Endothelial cell of umbilical vein (primary cell): ENCODE results near the gene IL36RN. TPM values are rescaled to one million over a fixed set of nuclear protein-coding genes. Genes with fewer than 3 reads are reported as not detected.

Experiments used
- BruUV-seq: library from RNA; stranded (reverse); fragments of 400-500 nt; replicated peaks from 2 replicates; lab custom pipeline; 2021; lab: Mats Ljungman, UMichigan
- CTCF ChIA-PET: fragments of 300-600, 350-600 bp; sonication (Branson Sonifier 250); formaldehyde crosslinking; loops from one replicate; lab custom pipeline; 2021; ENCODE audit warnings: antibody characterized with exemption, inconsistent platforms; lab: Charles Lee
- POLR2A ChIA-PET: fragments of 300-600, 350-600 bp; sonication (Branson Sonifier 250); formaldehyde crosslinking; loops from one replicate; lab custom pipeline; 2021; ENCODE audit warnings: antibody characterized with exemption, inconsistent platforms; lab: Charles Lee
- DNase-seq: peaks from one replicate; pipeline ENCODE4 v3.0.0-alpha.2; 2011; ENCODE audit warnings: low read depth, low spot score
- FAIRE-seq: peaks from 2 replicates; lab custom pipeline; 2011; peaks lifted over from hg19 to GRCh38; lab: Jason Lieb, UNC
- H2AFZ ChIP-seq: 2 replicates; pipeline ENCODE4 v1.6.0; 2012; ENCODE audit warnings: low read depth, low read length, control low read depth, inconsistent platforms
- H3K27ac ChIP-seq: 2 replicates; pipeline ENCODE4 v1.5.1; 2011; ENCODE audit warnings: low read depth, mild to moderate bottlenecking, control low read depth, low read length, moderate library complexity; ENCODE audit not compliant: insufficient read depth
- H3K27me3 ChIP-seq, 2 experiments: 2 replicates each; pipeline versions ENCODE4 v1.6.0 to v1.6.1; 2011; ENCODE audit warnings: low read length in 2 of 2, mixed read lengths in 1 of 2; ENCODE audit not compliant: control insufficient read depth in 2 of 2, insufficient read depth in 2 of 2
- H3K36me3 ChIP-seq, 2 experiments: 2 replicates in 1 of 2; 3 replicates in 1 of 2; pipeline ENCODE4 v1.5.1; 2011; ENCODE audit warnings: low read length in 2 of 2, mild to moderate bottlenecking in 1 of 2, moderate library complexity in 1 of 2; ENCODE audit not compliant: control insufficient read depth in 2 of 2, insufficient read depth in 2 of 2; ENCODE audit errors: extremely low read depth in 1 of 2
- H3K4me1 ChIP-seq: 3 replicates; pipeline ENCODE4 v1.5.1; 2011; ENCODE audit warnings: mild to moderate bottlenecking, low read length; ENCODE audit not compliant: control insufficient read depth, insufficient read depth; ENCODE audit errors: extremely low read depth
- H3K4me2 ChIP-seq: 2 replicates; pipeline ENCODE4 v1.6.1; 2011; ENCODE audit warnings: low read length, control low read depth, mixed read lengths; ENCODE audit not compliant: insufficient read depth
- H3K4me3 ChIP-seq, 3 experiments: fragments of 200-600 bp in 1 of 3; sonication (generic), shearing (Covaris generic) in 1 of 3; replicated peaks in 1 of 3; 2 replicates each; pipeline ENCODE4 v1.5.1; 2011 to 2016; ENCODE audit warnings: control low read depth in 3 of 3, low read length in 3 of 3, mild to moderate bottlenecking in 2 of 3, inconsistent platforms in 1 of 3, low read depth in 1 of 3, moderate library complexity in 1 of 3; ENCODE audit not compliant: insufficient read depth in 1 of 3
- H3K79me2 ChIP-seq: 2 replicates; pipeline ENCODE4 v1.6.0; 2012; ENCODE audit warnings: low read length, inconsistent platforms; ENCODE audit not compliant: control insufficient read depth, insufficient read depth
- H3K9ac ChIP-seq: replicated peaks from 2 replicates; pipeline ENCODE3; 2011; ENCODE audit warnings: low read length, control low read depth; ENCODE audit not compliant: insufficient read depth; ENCODE audit errors: extremely low read depth
- H3K9me1 ChIP-seq: replicated peaks from 3 replicates; pipeline ENCODE4 v1.6.0; 2011; ENCODE audit warnings: mild to moderate bottlenecking, low read length; ENCODE audit not compliant: control insufficient read depth, insufficient read depth; ENCODE audit errors: extremely low read depth
- H3K9me3 ChIP-seq: replicated peaks from 2 replicates; pipeline ENCODE4 v1.5.1; 2012; ENCODE audit warnings: low read length, inconsistent platforms; ENCODE audit not compliant: control insufficient read depth, insufficient read depth
- H4K20me1 ChIP-seq: replicated peaks from 2 replicates; pipeline ENCODE3; 2011; ENCODE audit warnings: mild to moderate bottlenecking, low read length; ENCODE audit not compliant: control insufficient read depth, insufficient read depth; ENCODE audit errors: extremely low read depth
- CTCF ChIP-seq, 2 donors: IDR thresholded peaks; 1 replicate in 1 of 2; 2 replicates in 1 of 2; pipeline ENCODE4 v1.5.1; 2011; ENCODE audit warnings: low read length in 2 of 2, mild to moderate bottlenecking in 2 of 2, moderate library complexity in 2 of 2, control low read depth in 1 of 2, inconsistent platforms in 1 of 2, low read depth in 1 of 2; ENCODE audit not compliant: insufficient read depth in 1 of 2; ENCODE audit errors: extremely low read depth in 1 of 2
- EZH2 ChIP-seq: IDR thresholded peaks from 2 replicates; pipeline ENCODE4 v1.6.1; 2012; ENCODE audit warnings: borderline replicate concordance, low read depth, mild to moderate bottlenecking, moderate library complexity, low read length, inconsistent platforms; ENCODE audit not compliant: severe bottlenecking
- FOS ChIP-seq: IDR thresholded peaks from 2 replicates; pipeline ENCODE4 v1.6.1; 2011; ENCODE audit warnings: mild to moderate bottlenecking, low read length, moderate library complexity, borderline replicate concordance; ENCODE audit not compliant: insufficient read depth
- GATA2 ChIP-seq: IDR thresholded peaks from 2 replicates; pipeline ENCODE4 v1.7.0; 2011; ENCODE audit warnings: low read depth, mild to moderate bottlenecking, moderate library complexity, mixed read lengths, low read length; ENCODE audit not compliant: insufficient read length, insufficient read depth
- JUN ChIP-seq: IDR thresholded peaks from 2 replicates; pipeline ENCODE4 v1.6.1; 2011; ENCODE audit warnings: borderline replicate concordance, low read depth; ENCODE audit not compliant: insufficient read length, insufficient read depth
- MAX ChIP-seq: IDR thresholded peaks from 2 replicates; pipeline ENCODE4 v1.6.1; 2011; ENCODE audit not compliant: insufficient read depth, insufficient read length
- MYC ChIP-seq: IDR thresholded peaks from one replicate; pipeline ENCODE4 v1.6.1; 2011; ENCODE audit warnings: mild to moderate bottlenecking, low read depth, low read length
- POLR2A ChIP-seq: IDR thresholded peaks from 2 replicates; pipeline ENCODE4 v1.6.1; 2012; ENCODE audit warnings: low read depth, mild to moderate bottlenecking, control low read depth, low read length
- POLR2AphosphoS5 ChIP-seq: IDR thresholded peaks from 2 replicates; pipeline ENCODE4 v1.6.1; 2012; ENCODE audit warnings: low read depth, mild to moderate bottlenecking, control low read depth, low read length, moderate library complexity; ENCODE audit not compliant: insufficient read depth
- dilution Hi-C: fragments of 300-500 bp; cut with MboI; formaldehyde crosslinking; loops from one replicate; pipeline ENCODE4 v1.15.0; 2019; ENCODE audit warnings: low sequenced_read_pairs; ENCODE audit not compliant: extremely low pct_ligation_motif_present
- intact Hi-C: fragments of 100-400 bp; cut with micrococcal nuclease; formaldehyde crosslinking; loops from one replicate; pipeline ENCODE4 v1.10.0; 2022
- polyA plus RNA-seq, 4 experiments: library from polyadenylated mRNA; depleted of rRNA in 3 of 4; stranded (reverse) in 3 of 4; unstranded in 1 of 4; fragments of >200 nt; gene quantifications; 2 replicates each; pipeline versions ENCODE4 v1.2.1 to v1.2.3, GENCODE V29; 2011 to 2012; ENCODE audit warnings: missing spikeins in 1 of 4
- total RNA-seq: library from RNA; stranded (reverse); gene quantifications from 2 replicates; pipeline ENCODE4 v1.2.3, GENCODE V29; 2021

Gene IL36RN
- total and polyA plus RNA-seq, 2 donors (not counting 3 experiments of a cell fraction or from before 2014, with no cell fraction given): not detected

DNA sequence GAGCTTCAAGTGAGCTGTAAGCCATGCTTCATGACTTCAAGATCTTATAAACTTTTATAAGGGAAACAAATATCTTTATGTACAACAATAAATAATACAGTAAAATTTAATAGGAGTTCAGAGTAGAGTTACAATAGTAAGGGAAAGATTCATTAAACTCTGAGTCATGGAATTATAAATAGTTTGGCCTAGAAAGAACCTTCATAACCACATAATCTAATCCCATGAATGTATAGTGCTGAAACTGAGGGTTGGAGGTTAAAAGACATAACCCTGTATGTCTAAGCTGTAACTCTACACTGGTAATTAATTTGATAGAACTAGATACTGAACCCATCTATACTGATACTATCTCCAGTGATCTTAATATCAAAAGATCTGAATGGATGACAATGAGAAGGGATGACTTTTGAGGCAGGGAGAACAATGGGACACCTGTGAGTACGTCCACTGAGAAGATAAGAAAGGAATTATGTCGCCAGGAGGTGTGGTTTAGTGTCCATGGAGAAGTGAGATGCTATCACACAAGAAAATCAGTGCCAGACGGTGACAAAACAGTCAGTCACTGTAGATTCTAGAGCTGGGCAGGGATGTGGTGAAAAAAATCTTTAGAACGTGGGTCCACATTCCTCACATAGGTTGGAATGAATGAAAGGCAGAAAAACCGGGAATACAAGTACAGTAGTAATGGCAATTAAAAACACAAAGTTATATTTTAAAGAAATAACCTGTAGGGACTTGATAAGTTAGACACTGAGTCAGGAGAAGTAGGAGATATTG is 9.9 kb downstream of the IL36RN start:
- no peak overlapping the region for H3K9ac ChIP-seq
- no peak overlapping the region for H3K4me3 ChIP-seq
- BruUV-seq: no TSS peak
- H4K20me1 ChIP-seq: no peaks in the 10 kb centered on the region
- dilution Hi-C loops (no loop called here), intact Hi-C loops (no loop called here)
- FAIRE-seq: no peak
- no peaks in the 10 kb centered on the region for H3K4me1 ChIP-seq
- no peaks in the 10 kb centered on the region for H3K79me2 ChIP-seq
- CTCF ChIA-PET: interaction anchor here (1.7 kb wide), 1 partner anchor 11 kb away, joined by 5 read pairs; no protein-coding TSS in a partner anchor
- no peak overlapping the region for H3K4me2 ChIP-seq
- no peaks in the 10 kb centered on the region for H3K9me3 ChIP-seq
- no peaks in the 10 kb centered on the region for H3K27me3 ChIP-seq
- DNase-seq: no peak
- no peaks in the 10 kb centered on the region for H3K9me1 ChIP-seq
- H3K27ac ChIP-seq: no peak overlapping the region
- H2AFZ ChIP-seq: no peak overlapping the region
- POLR2A ChIA-PET: no interaction called here
- H3K36me3 ChIP-seq: no peaks in the 10 kb centered on the region
- TF ChIP-seq JUN (no peak), POLR2AphosphoS5 (no peak), FOS (no peak), CTCF (IDR thresholded peaks at IDR 0.05; ENCODE audit: extremely low read depth in 1 of 2, insufficient read depth in 1 of 2, low read depth in 1 of 2, low read length in 2 of 2) (no peak), POLR2A (no peak), MYC (no peak), MAX (no peak), GATA2 (no peak), EZH2 (no peak)
